ENCODE results near the gene PRR12. TPM values are rescaled to one million over a fixed set of nuclear protein-coding genes. Genes with fewer than 3 reads are reported as not detected.
A peak's percentile ranks its signal among the peaks of the same experiment; 100 is the strongest.

Gene PRR12
- total and polyA plus RNA-seq, 4 donors, result 0.86 to 3.5 (median 2.8) TPM

GRCh38 chr19:49579193-49579592 lies 11.8 kb upstream of the PRR12 start:
- H3K4me3 ChIP-seq (ENCODE audit: low read depth in 1 of 3, low read length in 3 of 3), result no peak overlapping the region
- peaks cover 0 to 7% (median 2%) of the 10 kb centered on the region in 4 donors for H3K36me3 ChIP-seq (ENCODE audit: control insufficient read depth in 4 of 4, insufficient read depth in 3 of 4, low read depth in 1 of 4, low read length in 3 of 4)
- peaks cover 4 to 22% (median 18%) of the 10 kb centered on the region in 4 donors for H3K4me1 ChIP-seq (ENCODE audit: control insufficient read depth in 4 of 4, insufficient read depth in 4 of 4, low read length in 3 of 4)
- H3K9me3 ChIP-seq (ENCODE audit: control insufficient read depth in 4 of 4, low read length in 3 of 4), result no peaks in the 10 kb centered on the region
- 73% methylated on average over 4 of the region's 4 CpGs for WGBS
- H3K9ac ChIP-seq (ENCODE audit: low read depth in 1 of 2, low read length in 2 of 2), result peak overlapping the region; percentile 6 to 71
- H3K27ac ChIP-seq (ENCODE audit: low read depth in 1 of 2, low read length in 2 of 2), result no peak overlapping the region
- DNase-seq (ENCODE audit: low spot score), result no peak
- TF ChIP-seq FOXA1 (IDR thresholded peaks at IDR 0.05) (no peak), RXRA (IDR thresholded peaks at IDR 0.05) (no peak), RAD21 (IDR thresholded peaks at IDR 0.05) (no peak), TAF1 (conservative IDR thresholded peaks at IDR 0.05) (no peak), SP1 (IDR thresholded peaks at IDR 0.05) (no peak), MAX (IDR thresholded peaks at IDR 0.05) (no peak), REST (IDR thresholded peaks at IDR 0.05) (no peak), FOXA2 (IDR thresholded peaks at IDR 0.05) (no peak), GABPA (IDR thresholded peaks at IDR 0.05 in 1 of 2, conservative IDR thresholded peaks at IDR 0.05 in 1 of 2) (no peak), NR2F2 (IDR thresholded peaks at IDR 0.05) (no peak), HNF4A (conservative IDR thresholded peaks at IDR 0.05) (no peak), ATF3 (IDR thresholded peaks at IDR 0.05) (no peak), EGR1 (IDR thresholded peaks at IDR 0.05; ENCODE audit: low read depth in 2 of 2) (no peak), HNF4G (IDR thresholded peaks at IDR 0.05) (no peak), YY1 (IDR thresholded peaks at IDR 0.05) (no peak)
- TF ChIP-seq, protein P1, sequence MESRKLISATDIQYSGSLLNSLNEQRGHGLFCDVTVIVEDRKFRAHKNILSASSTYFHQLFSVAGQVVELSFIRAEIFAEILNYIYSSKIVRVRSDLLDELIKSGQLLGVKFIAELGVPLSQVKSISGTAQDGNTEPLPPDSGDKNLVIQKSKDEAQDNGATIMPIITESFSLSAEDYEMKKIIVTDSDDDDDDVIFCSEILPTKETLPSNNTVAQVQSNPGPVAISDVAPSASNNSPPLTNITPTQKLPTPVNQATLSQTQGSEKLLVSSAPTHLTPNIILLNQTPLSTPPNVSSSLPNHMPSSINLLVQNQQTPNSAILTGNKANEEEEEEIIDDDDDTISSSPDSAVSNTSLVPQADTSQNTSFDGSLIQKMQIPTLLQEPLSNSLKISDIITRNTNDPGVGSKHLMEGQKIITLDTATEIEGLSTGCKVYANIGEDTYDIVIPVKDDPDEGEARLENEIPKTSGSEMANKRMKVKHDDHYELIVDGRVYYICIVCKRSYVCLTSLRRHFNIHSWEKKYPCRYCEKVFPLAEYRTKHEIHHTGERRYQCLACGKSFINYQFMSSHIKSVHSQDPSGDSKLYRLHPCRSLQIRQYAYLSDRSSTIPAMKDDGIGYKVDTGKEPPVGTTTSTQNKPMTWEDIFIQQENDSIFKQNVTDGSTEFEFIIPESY (IDR thresholded peaks at IDR 0.05), result no peak
- no peaks in the 10 kb centered on the region for H3K27me3 ChIP-seq (ENCODE audit: control insufficient read depth in 4 of 4, insufficient read depth in 4 of 4, low read length in 3 of 4)

DNA sequence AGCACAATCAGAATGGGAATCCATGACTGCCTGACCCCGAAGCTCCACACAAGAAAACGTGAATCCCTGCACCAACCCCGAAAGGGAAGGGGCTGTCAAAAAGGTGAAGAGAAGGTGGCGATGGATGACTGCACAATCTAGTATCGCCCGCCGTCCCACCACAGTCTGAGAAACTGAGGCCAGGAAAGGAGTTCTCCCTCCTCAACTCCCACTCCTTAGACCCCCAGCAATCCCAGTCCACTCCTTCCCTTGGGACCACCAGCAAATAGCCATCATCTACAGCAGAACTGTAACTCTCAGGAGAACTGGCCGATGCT lies 11.1 kb upstream of the PRR12 start:
- H3K9ac ChIP-seq (ENCODE audit: low read depth in 1 of 2, low read length in 2 of 2), result peak overlapping the region; percentile 71 to 90
- H3K27me3 ChIP-seq (ENCODE audit: control insufficient read depth in 4 of 4, insufficient read depth in 4 of 4, low read length in 3 of 4), result no peaks in the 10 kb centered on the region
- peak overlapping the region; percentile 59 to 87 (median 83) for H3K4me3 ChIP-seq (ENCODE audit: low read depth in 1 of 3, low read length in 3 of 3)
- H3K4me1 ChIP-seq (ENCODE audit: control insufficient read depth in 4 of 4, insufficient read depth in 4 of 4, low read length in 3 of 4), result peaks cover 4 to 22% (median 18%) of the 10 kb centered on the region in 4 donors
- peak overlapping the region; percentile 7 to 32 for H3K27ac ChIP-seq (ENCODE audit: low read depth in 1 of 2, low read length in 2 of 2)
- 1% methylated on average over 8 of the region's 8 CpGs for WGBS
- no peak for DNase-seq (ENCODE audit: low spot score)
- peaks cover 0 to 3% (median 2%) of the 10 kb centered on the region in 4 donors for H3K36me3 ChIP-seq (ENCODE audit: control insufficient read depth in 4 of 4, insufficient read depth in 3 of 4, low read depth in 1 of 4, low read length in 3 of 4)
- H3K9me3 ChIP-seq (ENCODE audit: control insufficient read depth in 4 of 4, low read length in 3 of 4), result no peaks in the 10 kb centered on the region
- no peak for TF ChIP-seq RAD21 (IDR thresholded peaks at IDR 0.05)
- TF ChIP-seq NR2F2 (IDR thresholded peaks at IDR 0.05), result no peak
- TF ChIP-seq CTCF (IDR thresholded peaks at IDR 0.05; ENCODE audit: low read depth, low read length, missing input control), result no peak
- no peak for TF ChIP-seq ATF3 (IDR thresholded peaks at IDR 0.05)
- TF ChIP-seq, protein P1 (IDR thresholded peaks at IDR 0.05), result no peak
- TF ChIP-seq FOXA2 (IDR thresholded peaks at IDR 0.05), result no peak
- no peak for TF ChIP-seq REST (IDR thresholded peaks at IDR 0.05)
- TF ChIP-seq RXRA (IDR thresholded peaks at IDR 0.05), result no peak
- TF ChIP-seq TAF1 (conservative IDR thresholded peaks at IDR 0.05), result no peak
- TF ChIP-seq SP1 (IDR thresholded peaks at IDR 0.05), result no peak
- no peak for TF ChIP-seq JUND (IDR thresholded peaks at IDR 0.05)
- TF ChIP-seq HNF4A (conservative IDR thresholded peaks at IDR 0.05), result no peak

Data from liver (tissue), 9 donors.